NOMO-1 (cell line): ENCODE results near the gene CAMTA2.

Experiments used
- DNase-seq, 2 experiments: peaks; one replicate each; lab custom pipeline; 2025; ENCODE audit not compliant: unreplicated experiment in 2 of 2; lab: John Stamatoyannopoulos, UW

Gene CAMTA2

GRCh38 chr17:5000237-5000639 lies 12.8 kb upstream of the CAMTA2 start:
- no peak for DNase-seq

- no peak for DNase-seq
These were observed 12.1 kb upstream of the CAMTA2 start for GRCh38 chr17:4999430-5000093.

GRCh38 chr17:4998732-4999429 lies 11.4 kb upstream of the CAMTA2 start:
- DNase-seq = no peak

GRCh38 chr17:4998027-4998731 lies 10.7 kb upstream of the CAMTA2 start:
- peak in 1 of 2 experiments; percentile 54 for DNase-seq

GRCh38 chr17:4997302-4998026 lies 10.0 kb upstream of the CAMTA2 start, which contains the start of the genes INCA1 and KIF1C:
INCA1 (minus strand) TSS chr17:4997522; CDS start chr17:4994437, 3,085 bp downstream.
KIF1C (plus strand) TSS chr17:4997950; CDS start chr17:5000247, 2,297 bp downstream.
- peak; percentile 81 to 91 for DNase-seq

- DNase-seq = no peak
These were observed 6.7 kb upstream of the CAMTA2 start for GRCh38 chr17:4994081-4994595.

- peak in 1 of 2 experiments; percentile 27 for DNase-seq
These were observed 492 bp upstream of the CAMTA2 start for GRCh38 chr17:4987767-4988567.

- no peak for DNase-seq
These were observed 1.1 kb downstream of the CAMTA2 start for GRCh38 chr17:4986403-4986802.

- no peak for DNase-seq
These were observed 5.2 kb downstream of the CAMTA2 start for GRCh38 chr17:4982305-4982704.

- no peak for DNase-seq
These were observed 6.7 kb downstream of the CAMTA2 start for GRCh38 chr17:4980644-4981216.

- DNase-seq = peak; percentile 61 to 81
These were observed 8.7 kb downstream of the CAMTA2 start for GRCh38 chr17:4978726-4979125.

GRCh38 chr17:4974115-4974670 lies 13.3 kb downstream of the CAMTA2 start:
- DNase-seq = no peak

GRCh38 chr17:4973256-4974114 lies 14.0 kb downstream of the CAMTA2 start:
- no peak for DNase-seq

- no peak for DNase-seq
These were observed 14.7 kb downstream of the CAMTA2 start for GRCh38 chr17:4972752-4973151.

GRCh38 chr17:4972322-4972721 lies 15.2 kb downstream of the CAMTA2 start:
- no peak for DNase-seq

- DNase-seq = no peak
These were observed 15.6 kb downstream of the CAMTA2 start for GRCh38 chr17:4971826-4972225.

GRCh38 chr17:4970273-4970672 lies 17.2 kb downstream of the CAMTA2 start:
- DNase-seq = no peak

- DNase-seq = no peak
These were observed 17.8 kb downstream of the CAMTA2 start for GRCh38 chr17:4969551-4970173.
